HG02970 (cell line): ENCODE results near the gene NHERF2.

Experiments
- ATAC-seq: cut with Tn5 transposase; IDR thresholded peaks from one replicate; pipeline ENCODE4 v1.9.1; 2021; ENCODE audit warnings: mild to moderate bottlenecking, moderate library complexity, moderate number of reproducible peaks; ENCODE audit not compliant: unreplicated experiment, low FRiP score

The NHERF2 gene

DNA sequence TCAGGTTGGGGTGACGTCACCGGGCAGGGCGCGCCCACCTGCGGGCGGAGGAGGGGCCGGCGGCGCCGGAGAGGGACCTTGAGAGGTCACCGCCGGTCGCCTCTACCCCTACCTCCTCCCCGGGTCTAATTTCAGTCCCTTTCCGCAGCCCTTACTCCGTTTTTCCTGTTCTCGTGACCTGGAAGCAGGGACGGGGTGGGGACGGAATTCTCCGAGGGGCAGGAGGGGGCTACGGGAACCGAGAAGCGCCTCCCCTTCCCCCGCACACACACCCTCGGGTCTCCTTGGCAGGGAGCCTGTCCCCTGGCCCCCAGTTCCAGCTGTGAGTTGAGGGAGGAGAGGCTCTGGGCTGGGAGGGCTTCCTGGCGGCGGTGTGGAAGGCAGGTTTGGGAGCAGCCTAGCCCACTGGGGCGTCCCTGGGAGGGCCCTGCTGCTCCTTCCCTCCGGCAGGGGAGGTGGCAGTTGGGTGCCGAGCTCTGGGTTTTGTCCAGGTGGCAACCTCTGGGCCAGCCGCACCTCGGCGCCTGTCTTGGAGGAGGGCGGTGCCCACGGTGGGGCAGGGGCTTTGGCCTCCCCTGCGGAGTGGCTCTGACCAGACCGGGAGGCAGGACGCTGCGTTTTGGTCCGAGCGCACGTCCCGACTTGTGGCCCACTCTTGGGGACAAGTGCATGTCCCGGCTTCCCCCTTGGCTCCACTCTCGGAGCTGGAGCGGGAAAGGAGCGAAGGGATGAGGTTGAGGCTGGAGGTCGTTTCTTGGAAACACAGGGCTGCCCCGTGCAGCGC lies 36.2 kb upstream of the NHERF2 start:
- no peak for ATAC-seq

DNA sequence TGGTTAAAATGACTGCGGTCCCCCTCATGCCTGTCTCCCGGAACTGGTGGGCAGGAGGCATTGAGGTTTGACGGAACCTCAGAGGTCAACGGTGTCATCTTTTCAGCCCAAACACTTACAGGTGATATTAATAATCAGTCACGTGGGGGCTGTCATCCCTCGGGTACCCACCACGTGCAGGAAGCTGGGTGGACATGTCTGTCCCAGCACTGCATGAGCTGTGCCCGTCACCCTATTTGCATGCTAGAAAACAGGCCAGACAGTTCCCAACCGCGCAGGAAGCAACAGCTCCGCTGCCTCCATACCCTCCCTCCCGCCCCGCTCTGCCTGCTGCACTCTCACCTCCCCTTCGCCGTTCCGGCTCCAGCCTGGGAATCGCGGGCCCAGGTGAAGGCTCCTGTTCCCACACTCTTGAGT lies 35.6 kb upstream of the NHERF2 start:
- peak; percentile 24 for ATAC-seq

DNA sequence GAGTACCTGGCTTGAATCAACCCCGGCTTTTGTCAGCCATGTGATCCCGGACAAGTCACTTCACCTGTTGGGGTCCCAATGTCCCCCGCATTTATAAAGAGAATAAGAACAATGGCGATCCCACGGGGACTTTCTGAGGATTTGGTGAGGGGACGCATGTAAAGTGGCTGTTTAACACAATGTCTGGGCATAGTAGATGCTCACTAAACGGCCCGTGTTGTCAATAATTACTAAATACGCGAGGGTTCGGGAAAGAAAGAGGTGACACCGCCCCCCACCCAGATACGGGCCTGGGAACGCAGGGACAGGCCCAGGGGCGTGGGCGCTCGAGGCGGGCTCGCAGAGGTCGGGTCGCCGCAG lies 35.1 kb upstream of the NHERF2 start:
- no peak for ATAC-seq

DNA sequence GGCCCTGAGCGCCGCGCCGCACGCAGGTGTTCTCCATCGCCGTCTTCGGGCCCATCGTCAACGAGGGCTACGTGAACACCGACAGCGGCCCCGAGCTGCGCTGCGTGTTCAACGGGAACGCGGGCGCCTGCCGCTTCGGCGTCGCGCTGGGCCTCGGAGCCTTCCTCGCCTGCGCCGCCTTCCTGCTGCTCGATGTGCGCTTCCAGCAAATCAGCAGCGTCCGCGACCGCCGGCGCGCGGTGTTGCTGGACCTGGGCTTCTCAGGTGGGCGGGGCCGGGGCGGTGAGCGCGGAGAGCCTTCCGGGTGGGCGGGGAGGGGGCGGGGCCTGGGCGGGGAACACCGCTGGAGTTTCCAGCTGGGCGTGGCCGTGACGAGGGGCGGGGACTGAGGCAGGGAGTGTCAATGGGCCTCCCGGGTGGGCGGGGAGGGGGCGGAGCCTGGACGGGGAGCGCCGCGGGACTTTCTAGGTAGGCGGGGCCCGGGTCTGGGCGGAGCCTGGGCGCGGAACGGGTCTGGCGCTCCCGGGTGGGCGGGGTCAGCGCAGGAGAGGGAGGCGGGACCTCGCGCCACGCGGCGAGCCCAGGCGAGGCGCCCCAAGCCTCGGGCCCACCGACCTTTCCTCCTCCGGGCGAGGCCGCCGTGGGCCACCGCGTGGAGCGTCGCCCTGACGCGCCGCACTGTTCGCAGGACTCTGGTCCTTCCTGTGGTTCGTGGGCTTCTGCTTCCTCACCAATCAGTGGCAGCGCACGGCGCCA lies 34.6 kb upstream of the NHERF2 start:
- ATAC-seq = peak; percentile 59

DNA sequence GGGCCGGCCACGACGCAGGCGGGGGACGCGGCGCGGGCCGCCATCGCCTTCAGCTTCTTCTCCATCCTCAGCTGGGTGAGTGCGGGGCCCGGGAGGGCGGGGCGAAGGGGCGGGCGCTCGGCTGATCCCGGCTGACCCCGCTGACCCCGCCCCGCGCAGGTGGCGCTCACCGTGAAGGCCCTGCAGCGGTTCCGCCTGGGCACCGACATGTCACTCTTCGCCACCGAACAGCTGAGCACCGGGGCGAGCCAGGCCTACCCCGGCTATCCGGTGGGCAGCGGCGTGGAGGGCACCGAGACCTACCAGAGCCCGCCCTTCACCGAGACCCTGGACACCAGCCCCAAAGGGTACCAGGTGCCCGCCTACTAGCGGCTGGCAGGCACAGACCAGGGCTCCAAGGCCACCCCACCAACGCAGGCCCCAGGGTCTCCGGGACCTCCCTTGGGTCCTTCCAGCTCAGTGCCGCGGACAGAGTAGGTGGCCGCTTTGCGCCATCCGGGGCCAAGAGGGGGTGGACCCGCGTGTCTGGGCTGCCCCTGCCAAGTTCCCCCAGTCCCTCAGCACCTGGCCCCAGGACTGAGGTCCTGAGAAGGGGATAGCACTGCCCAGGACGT lies 33.9 kb upstream of the NHERF2 start:
- no peak for ATAC-seq

DNA sequence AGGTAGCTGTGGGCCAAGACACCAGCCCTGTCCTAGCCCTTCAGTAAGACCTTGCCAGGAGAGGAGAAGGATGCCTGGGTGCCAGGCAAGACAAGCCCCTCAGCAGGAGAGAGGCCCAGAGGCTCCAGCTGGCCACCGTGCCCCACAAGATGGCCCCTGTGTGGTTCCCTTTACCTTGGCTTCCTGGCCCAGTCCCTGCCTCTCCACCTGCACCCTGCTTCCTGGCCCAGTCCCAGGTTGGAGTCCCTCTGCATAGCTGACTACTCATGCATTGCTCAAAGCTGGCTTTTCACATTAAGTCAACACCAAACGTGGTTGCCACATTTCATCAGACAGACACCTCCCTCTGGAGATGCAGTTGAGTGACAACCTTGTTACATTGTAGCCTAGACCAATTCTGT lies 33.0 kb upstream of the NHERF2 start:
- ATAC-seq = no peak

DNA sequence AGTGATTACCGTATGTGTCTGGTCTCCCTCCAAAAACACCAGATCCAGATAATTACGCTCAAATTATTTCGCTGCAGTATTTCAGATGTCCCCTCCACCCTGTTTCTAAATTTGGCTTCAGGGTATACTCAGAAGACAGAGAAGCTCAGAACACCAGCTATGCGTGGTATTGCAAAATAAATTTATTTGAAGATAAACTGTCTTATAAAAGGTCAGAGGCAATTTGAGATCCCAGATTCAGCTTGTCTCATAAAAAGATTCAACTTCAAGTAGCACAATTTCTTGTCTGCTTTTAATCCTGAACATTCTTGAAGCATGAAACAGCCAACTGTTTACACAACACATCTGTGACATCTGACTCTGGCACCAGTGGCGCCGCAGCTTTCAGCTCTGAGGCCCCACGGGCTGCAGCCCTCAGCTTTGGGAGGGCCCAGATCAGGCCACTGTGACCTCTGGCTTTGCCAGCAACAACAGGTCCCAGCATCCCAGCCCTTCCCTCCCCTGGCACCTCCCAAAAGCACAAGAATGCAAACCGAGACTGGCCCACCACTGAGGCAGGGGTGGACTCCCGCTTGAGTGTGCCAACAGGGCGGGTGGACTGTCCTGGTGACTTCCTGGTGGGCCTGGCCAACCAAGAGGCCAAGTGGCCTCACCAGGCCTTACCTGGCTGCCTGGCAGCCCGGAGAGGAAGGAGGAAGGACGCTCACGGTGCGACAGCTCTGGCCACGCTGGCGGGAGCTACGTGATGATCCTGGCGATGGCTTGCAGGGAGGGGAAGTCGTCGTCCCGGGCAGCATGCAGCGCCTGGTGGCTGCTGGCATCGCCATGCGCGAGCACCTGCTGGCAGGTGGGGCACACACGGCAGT lies 29.0 kb upstream of the NHERF2 start:
- ATAC-seq = no peak

DNA sequence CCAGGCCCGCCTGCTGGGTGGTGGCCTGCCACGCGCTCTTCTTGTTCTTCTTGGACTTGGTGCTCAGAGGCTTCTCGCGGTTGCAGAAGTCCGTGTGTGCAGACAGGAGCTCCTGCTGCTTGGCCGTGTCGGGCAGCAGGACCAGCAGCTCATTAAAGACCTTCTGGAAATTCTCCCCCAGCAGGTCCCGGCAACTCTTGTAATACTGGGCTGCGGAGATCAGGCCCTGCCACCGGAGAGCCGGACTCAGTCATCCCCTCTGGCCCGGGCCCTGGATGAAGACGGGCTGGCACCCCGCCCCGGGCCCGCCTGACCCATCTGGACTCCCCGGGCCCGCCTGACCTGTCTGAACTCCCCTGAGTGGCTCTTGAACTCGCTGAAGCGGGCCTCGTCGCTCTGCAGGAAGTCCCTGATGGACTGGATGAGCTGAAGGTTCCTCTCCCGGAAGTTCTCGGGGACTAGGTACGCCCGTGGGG lies 28.3 kb upstream of the NHERF2 start:
- ATAC-seq = no peak

DNA sequence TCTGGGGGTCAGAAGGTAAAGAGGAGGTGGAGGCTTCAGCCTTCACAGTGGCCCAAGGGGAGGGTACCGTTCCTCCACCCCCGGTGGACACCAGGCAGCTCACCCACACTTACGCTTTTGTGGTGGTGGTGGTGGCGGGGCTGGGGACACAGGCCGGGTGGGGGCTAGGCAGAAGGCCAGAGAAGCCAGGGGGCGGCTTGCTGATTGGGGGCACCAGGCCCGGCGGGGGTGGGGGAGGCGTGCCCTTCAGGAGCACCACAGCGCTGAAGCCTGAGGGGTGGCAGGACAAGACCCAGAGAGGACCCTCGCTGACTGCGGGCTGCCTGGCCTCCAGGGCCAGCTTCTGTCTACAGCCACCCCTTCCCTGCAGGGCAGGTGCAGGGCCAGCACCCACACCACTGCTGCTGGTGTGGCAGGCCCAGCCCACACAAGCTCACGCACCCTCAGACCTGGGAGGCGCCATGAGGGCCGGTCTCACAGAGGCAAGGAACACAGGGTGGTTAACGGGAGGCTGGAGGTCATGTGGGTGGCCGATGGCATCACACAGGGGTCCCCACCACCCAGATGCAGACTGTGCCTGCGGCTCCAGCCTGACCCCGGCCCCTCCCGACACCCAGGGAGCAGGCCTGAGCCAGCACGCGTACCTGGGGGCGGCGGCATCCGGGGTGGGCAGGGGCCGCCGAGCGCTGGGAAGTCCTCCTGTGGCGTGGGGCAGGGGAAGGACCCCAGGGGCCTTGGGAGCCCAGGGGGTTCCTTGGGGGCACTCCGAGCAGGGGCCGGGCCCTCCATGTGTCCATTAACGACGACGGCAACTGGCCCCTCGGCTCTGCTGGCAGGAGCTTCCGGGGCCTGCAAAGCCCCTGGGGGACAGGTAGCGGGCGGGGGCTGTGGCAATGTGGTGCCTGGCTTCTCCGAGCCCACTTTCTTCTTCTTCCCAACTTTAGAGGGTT lies 27.6 kb upstream of the NHERF2 start:
- no peak for ATAC-seq

DNA sequence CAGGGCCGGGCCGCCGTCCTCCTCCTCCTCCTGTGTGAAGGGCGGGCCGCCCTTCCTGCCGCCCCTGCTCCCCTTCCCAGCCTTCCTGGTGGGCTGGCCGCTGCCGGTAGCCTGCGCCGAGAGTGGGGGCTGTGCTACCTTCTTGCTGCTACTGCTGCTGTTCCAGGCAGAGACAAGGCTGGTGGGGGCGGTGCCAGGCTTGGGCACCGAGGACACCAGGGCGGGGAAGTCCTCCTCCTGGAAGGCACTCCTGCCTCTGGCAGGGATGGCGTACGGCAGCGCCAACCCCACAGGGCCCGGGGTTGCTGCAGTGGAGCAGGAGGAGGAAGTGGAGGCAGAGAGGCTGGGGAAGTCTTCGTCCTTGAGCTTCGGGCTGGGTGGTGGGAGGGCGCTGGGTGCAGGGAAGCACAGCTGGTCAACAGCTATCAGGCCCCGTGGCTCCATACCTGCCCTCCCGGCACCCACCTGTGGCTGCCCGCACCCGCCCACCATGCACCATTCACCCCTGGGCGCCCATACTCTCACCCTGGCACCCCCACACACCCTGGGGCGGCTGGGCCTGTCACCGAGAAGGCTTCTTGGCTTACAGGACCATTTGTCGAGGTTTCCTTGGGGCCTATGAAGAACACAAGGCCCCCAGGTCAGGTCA lies 26.7 kb upstream of the NHERF2 start:
- ATAC-seq = no peak

DNA sequence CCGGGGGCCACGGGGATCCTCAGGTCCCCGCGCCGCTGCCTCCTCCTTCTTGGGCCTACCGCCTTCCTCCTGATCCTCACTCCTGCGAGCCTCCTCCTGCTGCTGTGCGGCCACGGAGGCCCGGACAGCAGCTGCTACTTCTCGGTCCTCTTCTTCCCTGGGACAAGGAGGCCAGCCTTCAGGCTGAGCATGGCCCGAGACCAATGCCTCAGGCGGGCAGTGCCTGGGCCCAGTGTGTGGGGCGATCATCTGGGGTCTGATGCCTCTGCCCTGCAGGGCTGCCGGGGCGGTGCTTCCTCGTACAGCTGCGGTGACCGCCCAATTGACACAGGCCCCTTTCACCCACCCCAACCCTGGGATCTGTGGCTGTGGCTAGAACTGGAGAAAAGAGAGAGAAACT lies 25.7 kb upstream of the NHERF2 start:
- no peak for ATAC-seq

DNA sequence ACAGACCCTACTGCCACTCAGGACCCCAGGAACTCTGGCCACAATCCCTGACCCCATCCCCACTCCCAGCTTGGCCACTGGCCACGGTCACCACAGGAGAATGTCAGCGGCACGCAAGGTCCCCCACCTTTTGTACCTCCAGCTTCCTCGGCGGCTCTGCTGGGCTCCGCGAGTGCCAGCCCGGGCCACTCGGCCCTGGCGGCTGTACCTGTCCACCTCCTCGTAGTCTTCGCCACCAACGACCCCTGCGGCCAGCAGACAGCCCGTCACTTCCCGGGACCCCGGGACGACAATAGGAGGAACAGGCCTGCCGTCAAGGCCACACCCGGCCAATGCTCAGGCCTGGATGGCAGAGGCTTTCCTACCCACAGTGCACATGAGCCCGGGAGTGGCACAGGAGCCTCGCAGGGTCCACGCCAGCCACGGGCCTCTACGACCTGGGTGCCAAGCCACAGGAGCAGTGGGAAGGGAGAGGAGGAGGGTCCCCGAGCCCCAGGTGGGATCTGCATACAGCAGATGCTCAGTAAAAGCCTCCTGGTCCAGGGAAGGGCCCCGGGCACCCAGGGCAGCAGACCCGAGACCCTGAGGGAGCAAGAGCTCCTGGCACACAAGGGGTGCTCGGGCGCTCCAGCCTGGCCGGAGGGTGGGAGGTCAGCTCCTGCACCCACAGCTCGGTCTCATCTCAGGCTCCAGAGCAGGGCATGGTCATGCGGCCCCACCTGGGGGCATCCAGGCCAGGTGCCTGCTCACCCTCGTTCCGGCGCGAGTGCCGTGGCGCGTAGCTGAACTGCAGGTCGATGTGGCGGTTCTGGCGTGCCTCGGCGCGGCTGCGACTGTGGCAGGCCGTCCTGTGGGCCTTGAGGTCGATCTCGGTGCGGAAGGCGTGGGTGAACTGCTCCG lies 25.0 kb upstream of the NHERF2 start:
- no peak for ATAC-seq

DNA sequence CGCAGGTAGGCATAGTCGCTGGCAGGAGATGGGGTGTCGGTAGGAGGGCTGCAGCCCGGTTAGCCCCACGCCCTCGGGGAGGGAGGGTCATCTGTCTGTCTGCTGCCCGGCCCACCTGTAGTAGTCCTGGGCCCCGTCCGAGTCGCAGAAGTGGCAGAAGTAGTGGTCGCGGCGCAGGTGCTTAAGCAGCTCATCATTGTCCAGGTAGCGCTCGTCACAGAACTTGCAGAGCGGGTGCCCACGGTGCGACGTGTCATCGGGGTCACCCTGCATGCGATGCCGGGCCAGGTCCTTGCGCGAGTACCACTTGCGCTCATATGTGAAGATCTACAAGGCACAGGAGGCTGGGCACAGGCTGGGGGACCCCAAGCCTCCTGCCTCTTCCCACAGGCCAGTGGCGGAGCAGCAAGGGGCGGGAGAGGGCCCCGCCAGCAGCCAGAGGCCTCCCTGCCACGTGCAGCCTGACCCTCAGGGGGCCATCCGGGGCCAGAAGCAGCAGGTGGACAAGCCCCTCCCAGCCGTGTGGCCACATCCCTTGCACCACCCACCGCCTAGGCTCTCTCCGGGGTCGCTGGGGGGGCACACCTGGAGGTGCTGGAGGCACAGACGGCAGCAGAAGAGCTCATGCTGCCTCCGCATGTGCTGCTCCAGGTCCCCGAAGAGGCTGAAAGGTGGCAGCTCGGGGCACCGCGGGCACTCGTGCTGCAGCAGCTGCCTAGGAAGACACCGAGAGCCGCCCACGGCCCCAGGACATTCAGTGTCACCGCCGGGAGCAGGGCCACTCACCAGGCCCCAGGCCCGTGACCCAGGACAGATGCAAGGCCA lies 24.1 kb upstream of the NHERF2 start:
- ATAC-seq = no peak

DNA sequence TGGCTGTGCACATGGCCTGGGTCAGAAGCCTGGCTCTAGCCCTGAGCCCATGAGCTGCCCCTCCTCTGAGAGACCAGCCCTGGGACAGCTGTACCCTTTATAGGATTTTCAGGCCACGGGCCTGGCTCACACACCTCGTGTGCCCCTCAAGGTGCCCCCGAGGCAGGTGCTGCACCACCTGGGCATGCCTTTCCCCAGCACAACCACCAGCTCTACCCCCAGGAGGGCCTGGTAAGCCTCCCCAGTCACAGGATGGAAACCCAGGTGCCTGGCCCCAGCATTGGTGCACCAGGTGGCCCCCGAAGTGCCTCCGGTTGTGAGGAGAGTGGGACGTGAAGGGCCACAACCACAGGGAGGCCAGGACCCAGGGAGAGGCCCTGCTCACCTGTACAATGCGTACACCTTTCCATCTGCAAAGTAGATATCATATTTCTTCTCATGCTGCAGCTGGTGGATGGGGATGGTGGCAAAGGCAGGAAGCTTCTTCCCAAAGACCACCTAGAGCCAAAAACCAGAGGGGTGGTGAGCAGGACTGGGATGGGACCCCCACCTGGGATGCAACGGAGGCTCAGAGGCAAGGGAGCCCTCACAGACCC lies 23.4 kb upstream of the NHERF2 start:
- ATAC-seq = no peak

DNA sequence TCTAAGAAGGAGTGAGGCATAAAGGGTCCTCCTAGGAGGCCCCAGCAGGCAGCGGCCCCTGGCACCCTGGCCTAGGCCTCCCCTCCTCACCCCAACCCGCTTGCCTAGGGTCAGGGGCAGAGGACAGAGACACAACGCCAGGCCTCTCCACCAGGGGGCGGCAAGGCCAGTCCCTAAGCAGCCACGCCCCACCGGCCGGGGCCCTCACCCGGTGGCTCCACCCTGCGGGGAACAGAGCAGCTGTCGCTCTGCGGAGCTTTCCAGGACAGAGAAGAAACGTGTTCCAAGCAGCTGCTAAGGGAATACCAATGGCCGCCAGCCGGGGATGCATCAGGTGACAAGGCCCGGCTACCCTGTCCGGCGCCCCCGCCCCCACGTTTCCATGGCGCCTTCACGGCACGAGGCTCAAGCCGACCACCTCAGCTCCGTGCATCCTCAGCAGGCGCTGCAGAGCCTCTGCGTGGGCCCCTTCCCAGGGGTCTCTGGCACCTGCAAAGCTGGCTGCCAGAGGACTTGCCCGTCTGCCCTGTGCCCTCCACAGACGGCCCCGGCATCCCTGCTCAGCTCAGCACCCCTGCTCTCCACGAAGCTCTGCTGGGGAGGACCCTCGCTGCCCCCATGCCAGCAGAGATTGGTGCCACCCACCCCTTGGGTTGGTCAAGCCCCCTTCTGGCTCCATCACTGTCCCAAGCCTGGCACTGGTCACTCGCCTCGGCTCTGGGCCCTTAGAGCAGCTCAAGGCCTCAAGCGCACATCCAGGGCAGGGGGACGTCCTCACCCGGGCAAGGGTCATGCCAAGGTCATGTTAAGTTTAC lies 22.7 kb upstream of the NHERF2 start:
- peak; percentile 58 for ATAC-seq
